ENCODE results near the gene KAT6B. TPM values are rescaled to one million over a fixed set of nuclear protein-coding genes. Genes with fewer than 3 reads are reported as not detected.

KAT6B gene
- total and polyA plus RNA-seq, 7 donors: 5.8 to 77.0 (median 49.9) TPM

GRCh38 chr10:74822521-74823089 is 3.8 kb upstream of the KAT6B start:
- H3K9me3 ChIP-seq: no peaks in the 10 kb centered on the region
- 72 to 75% methylated on average over 3 of the region's 3 CpGs for WGBS, 2 donors
- H3K36me3 ChIP-seq: no peaks in the 10 kb centered on the region
- H3K27me3 ChIP-seq: no peaks in the 10 kb centered on the region
- TF ChIP-seq POLR2A (IDR thresholded peaks at IDR 0.05) (no peak), POLR2AphosphoS5 (IDR thresholded peaks at IDR 0.05) (no peak), CTCF (IDR thresholded peaks at IDR 0.05) (no peak), EP300 (IDR thresholded peaks at IDR 0.05) (no peak)
- peak overlapping the region; percentile 18 to 95 (median 29) for H3K27ac ChIP-seq
- H3K4me3 ChIP-seq: no peak overlapping the region
- peaks cover 0 to 32% (median 26%) of the 10 kb centered on the region in 4 donors for H3K4me1 ChIP-seq
- no peak for DNase-seq
- intact Hi-C loops (cut with DNase I): loop anchor here (5.0 to 10.0 kb wide), 3 partner anchors 100 to 558 kb away; partner anchors contain the start of gene COMTD1

- Histone ChIP-seq H3K4me3 (no peak overlapping the region), H3K27me3 (no peaks in the 10 kb centered on the region), H3K9me3 (no peaks in the 10 kb centered on the region), H3K27ac (peak overlapping the region; percentile 93 to 97 (median 95)), H3K36me3 (no peaks in the 10 kb centered on the region), H3K4me1 (peaks cover 0 to 40% (median 30%) of the 10 kb centered on the region in 4 donors)
- intact Hi-C loops (cut with DNase I): loop anchor here (2.0 to 10.0 kb wide), 4 partner anchors 99 to 559 kb away; partner anchors contain the start of gene COMTD1
- TF ChIP-seq EP300 (IDR thresholded peaks at IDR 0.05) (no peak), POLR2AphosphoS5 (IDR thresholded peaks at IDR 0.05) (no peak), POLR2A (IDR thresholded peaks at IDR 0.05) (no peak), CTCF (IDR thresholded peaks at IDR 0.05) (no peak)
- DNase-seq: no peak
- WGBS, 2 donors: 10 to 44% methylated on average over 4 of the region's 4 CpGs
Observed at GRCh38 chr10:74823791-74824183, 2.6 kb upstream of the KAT6B start.

GRCh38 chr10:74824184-74824899 is 2.1 kb upstream of the KAT6B start:
- H3K4me1 ChIP-seq: peaks cover 0 to 43% (median 33%) of the 10 kb centered on the region in 4 donors
- no peaks in the 10 kb centered on the region for H3K36me3 ChIP-seq
- WGBS, 2 donors: 20 to 22% methylated on average over 18 of the region's 18 CpGs
- no peak for DNase-seq
- no peaks in the 10 kb centered on the region for H3K9me3 ChIP-seq
- no peaks in the 10 kb centered on the region for H3K27me3 ChIP-seq
- TF ChIP-seq CTCF (IDR thresholded peaks at IDR 0.05): no peak
- no peak for TF ChIP-seq EP300 (IDR thresholded peaks at IDR 0.05)
- no peak for TF ChIP-seq POLR2A (IDR thresholded peaks at IDR 0.05)
- no peak for TF ChIP-seq POLR2AphosphoS5 (IDR thresholded peaks at IDR 0.05)
- peak overlapping the region; percentile 93 to 97 (median 95) for H3K27ac ChIP-seq
- H3K4me3 ChIP-seq: peak overlapping the region; percentile 69 to 94 (median 74)
- intact Hi-C loops (cut with DNase I): loop anchor here (2.0 to 10.0 kb wide), 4 partner anchors 98 to 560 kb away; partner anchors contain the start of gene COMTD1

- 1% methylated on average over 43 of the region's 43 CpGs for WGBS, 2 donors
- Histone ChIP-seq H3K9me3 (no peaks in the 10 kb centered on the region), H3K4me3 (peak overlapping the region; percentile 69 to 94 (median 74)), H3K4me1 (peaks cover 0 to 43% (median 34%) of the 10 kb centered on the region in 4 donors), H3K27ac (peak overlapping the region; percentile 93 to 97 (median 95)), H3K36me3 (no peaks in the 10 kb centered on the region), H3K27me3 (no peaks in the 10 kb centered on the region)
- TF ChIP-seq POLR2AphosphoS5 (IDR thresholded peaks at IDR 0.05): peak in 1 of 4 donors; percentile 9
- no peak for TF ChIP-seq POLR2A (IDR thresholded peaks at IDR 0.05)
- intact Hi-C loops (cut with DNase I): loop anchor here (2.0 to 10.0 kb wide), 8 partner anchors 73 to 673 kb away; partner anchors contain the start of genes ADK, AP3M1, COMTD1 and SAMD8
- peak; percentile 75 for DNase-seq
Observed at GRCh38 chr10:74824900-74825370, 1.5 kb upstream of the KAT6B start.

All from sigmoid colon (tissue), 7 donors.